Nucleus accumbens (tissue), 56 donors: ENCODE data around the gene INTS1.

Source experiments
- DNase-seq, 56 donors: peaks; one replicate each; lab custom pipeline; 2025; lab: John Stamatoyannopoulos, UW

The INTS1 gene

GRCh38 chr7:1438208-1438607 lies 66.0 kb downstream of the INTS1 start:
- DNase-seq, result no peak

- DNase-seq, result no peak
Observed at GRCh38 chr7:1437155-1437880, 66.9 kb downstream of the INTS1 start.

DNA sequence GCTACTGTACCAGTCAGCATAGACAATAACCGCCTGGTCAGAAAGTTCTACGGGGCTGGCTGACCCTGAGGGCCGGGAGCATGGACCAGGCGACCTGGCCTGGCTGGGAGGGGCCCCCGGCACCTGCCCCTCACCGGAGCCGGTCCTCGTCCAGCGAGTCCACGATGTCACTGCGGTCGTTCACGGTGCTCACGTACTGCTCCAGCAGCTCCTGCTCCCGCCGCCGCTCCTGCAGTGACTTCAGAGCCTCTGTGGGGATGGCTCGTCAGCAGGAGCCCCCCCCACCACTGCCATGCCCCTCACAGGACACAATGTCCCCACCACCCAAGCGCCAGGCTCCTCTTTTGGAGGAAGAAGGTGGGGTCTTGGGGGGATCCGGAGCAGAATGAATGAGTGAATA lies 67.6 kb downstream of the INTS1 start:
- no peak for DNase-seq

GRCh38 chr7:1434891-1435670 lies 69.1 kb downstream of the INTS1 start:
- no peak for DNase-seq

- DNase-seq, result no peak
Observed at GRCh38 chr7:1434165-1434718, 69.9 kb downstream of the INTS1 start.

GRCh38 chr7:1433128-1433920 lies 70.9 kb downstream of the INTS1 start:
- DNase-seq, result no peak

DNA sequence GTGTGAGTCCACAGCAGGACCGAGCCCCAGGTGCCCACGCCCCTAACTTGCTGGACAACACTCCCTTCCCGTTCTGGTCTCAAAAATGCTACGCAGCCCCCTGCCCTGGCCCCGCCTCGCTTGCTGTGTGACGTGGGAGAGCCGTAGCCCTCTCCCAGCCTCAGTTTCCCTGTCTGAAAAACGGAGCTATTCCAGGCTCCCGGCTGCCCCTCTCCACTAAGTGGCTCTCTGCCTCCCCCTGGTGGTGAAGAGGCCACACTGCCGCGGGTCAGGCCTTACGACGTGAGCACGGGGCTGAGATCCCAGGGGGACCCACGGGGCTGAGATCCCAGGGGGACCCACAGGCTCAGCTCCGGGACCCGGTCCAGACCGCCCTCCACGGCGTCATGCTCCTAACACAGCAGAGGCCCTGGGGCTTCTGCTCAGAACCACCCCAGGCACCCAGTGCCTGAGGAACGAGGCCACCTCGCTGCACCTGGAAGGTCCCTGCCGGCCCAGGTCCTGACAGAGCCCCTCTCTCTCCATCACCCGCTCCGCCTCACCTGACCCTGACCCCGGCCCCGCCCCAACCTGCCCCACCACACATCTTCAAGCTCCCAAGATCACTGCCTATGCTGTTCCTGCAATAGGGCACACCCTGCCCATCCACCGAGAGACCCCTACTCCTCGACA lies 71.6 kb downstream of the INTS1 start:
- DNase-seq, result peak in 40 of 56 donors; percentile 7 to 80 (median 31)

- no peak for DNase-seq
Observed at GRCh38 chr7:1431634-1432380, 72.4 kb downstream of the INTS1 start.

GRCh38 chr7:1431226-1431625 lies 73.0 kb downstream of the INTS1 start:
- DNase-seq, result no peak

DNA sequence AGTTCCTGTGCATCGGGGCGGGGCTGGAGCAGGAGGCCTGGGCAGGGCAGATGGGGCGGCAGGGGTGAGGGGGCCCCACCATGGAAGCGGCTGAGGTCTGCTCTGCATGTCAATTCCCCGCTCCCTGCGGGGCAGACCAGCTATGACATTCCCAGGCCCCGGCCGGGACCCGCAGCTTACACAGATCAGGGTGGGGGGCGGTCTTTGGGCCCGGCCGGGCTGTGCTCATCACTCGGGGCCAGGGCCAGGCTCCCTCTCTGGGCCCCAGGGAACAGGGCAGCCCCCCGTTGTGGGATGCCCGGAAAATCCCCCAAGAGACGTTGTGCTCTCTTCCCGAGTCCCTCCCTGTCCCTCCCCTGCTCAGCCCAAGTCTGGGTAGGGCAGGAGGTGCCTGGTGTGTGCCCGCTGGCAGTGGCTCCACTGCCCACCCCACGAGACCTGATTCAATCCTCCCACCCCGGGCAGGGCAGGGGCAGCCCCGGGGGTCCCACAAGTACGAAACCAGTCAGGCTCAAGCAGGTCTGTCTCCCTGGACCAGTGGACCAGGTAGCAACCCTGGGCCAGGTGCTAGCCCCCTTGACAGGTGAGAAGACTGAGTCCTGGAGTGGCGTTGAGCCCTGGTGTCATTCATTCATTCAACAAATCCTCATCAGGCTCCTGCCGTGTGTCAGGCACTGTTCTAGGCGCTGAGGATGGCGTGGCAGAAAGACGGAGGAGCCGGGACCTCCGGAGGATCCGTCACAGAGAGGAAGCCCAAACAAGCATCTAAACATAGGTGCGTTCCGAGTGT lies 73.9 kb downstream of the INTS1 start:
- DNase-seq, result no peak

DNA sequence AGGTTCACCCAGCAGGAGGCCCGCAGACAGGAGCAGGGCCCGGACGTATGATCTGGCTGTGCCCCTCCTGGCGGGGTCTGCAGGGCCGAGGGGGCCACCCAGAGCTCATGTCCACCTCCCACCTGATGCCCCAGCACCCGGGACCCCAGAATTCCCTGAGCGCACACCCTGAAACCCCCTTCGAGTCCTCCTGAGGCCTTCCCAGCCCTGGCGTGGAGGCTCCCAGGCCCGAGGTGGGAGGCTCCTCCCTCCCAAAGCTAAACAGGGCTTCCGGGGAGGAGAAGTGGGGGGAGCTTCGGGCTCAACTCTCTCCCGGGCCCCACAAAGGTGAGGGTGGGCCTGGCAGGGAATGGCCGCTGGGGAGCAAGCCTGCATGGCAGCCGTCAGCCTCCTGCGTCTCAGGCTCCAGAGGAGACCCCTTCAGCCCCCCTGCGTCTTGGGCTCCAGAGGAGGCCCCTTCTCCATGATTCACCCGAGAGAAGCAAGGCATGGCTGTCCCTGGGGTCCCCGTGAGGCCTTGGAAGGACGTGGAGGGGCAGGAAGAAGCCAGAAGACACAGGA lies 75.2 kb downstream of the INTS1 start:
- DNase-seq, result no peak

GRCh38 chr7:1427064-1427657 lies 77.0 kb downstream of the INTS1 start:
- no peak for DNase-seq

GRCh38 chr7:1426474-1426873 lies 77.7 kb downstream of the INTS1 start:
- no peak for DNase-seq

DNA sequence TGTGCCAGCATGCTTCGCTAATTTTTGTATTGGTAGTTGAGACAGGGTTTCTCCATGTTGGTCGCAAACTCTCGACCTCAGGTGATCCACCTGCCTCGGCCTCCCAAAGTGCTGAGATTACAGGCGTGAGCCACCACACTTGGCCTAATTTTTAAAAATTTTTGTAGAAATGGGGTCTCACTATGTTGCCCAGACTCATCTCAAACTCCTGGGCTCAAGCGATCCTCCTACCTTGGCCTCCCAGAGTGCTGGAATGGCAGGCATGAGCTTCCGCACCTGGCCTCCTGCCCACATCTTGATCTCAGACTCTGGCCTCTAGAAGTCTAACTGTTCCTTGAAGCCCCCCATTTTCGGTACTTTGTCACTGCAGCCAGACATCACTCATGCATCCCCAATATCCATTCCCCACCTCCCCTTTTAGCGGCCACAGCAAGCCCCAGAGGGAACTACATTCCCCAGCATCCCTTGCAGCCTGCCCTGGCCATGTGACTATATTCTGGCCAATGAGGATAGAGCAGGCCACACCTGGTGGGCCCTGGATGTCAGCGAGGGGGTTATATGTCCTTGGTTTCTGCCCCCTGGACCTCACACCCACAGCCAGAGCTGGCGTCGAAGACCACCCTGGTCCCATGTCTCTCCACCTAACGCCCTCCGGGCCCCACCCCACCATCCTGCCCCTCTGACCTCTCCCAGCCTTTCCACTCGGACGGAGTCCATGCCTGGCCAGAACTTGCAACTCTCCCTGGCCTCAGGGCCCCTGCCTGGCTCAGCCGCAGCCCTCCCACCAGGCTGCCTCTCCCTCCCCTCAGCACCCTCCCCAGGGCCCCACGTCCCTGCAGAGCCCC lies 78.7 kb downstream of the INTS1 start:
- no peak for DNase-seq

- DNase-seq, result no peak
Observed at GRCh38 chr7:1424041-1424440, 80.1 kb downstream of the INTS1 start.

- DNase-seq, result no peak
Observed at GRCh38 chr7:1423264-1423811, 80.9 kb downstream of the INTS1 start.
